Body of pancreas (tissue), 4 donors: Measurements from ENCODE around the gene PNMT. TPM values are rescaled to one million over a fixed set of nuclear protein-coding genes. Genes with fewer than 3 reads are reported as not detected.

Experiments used
- ATAC-seq: fragments of 150-250 bp; one replicate; pipeline ENCODE4 v1.9.1; 2016
- DNase-seq, 4 donors: peaks; one replicate each; pipeline ENCODE4 v3.0.0-alpha.2; 2019
- H3K27ac ChIP-seq, 4 donors: fragments of 200-600 bp; sonication (generic); 1 replicate in 3 of 4; 2 replicates in 1 of 4; pipeline versions ENCODE4 v1.5.1 to v1.6.1; 2016 to 2019; ENCODE audit warnings: mild to moderate bottlenecking in 1 of 4, mixed read lengths in 1 of 4, moderate library complexity in 1 of 4
- H3K27me3 ChIP-seq, 2 donors: fragments of 200-600 bp; sonication (generic); one replicate each; pipeline ENCODE4 v1.6.0; 2016; ENCODE audit warnings: mild to moderate bottlenecking in 1 of 2
- H3K36me3 ChIP-seq, 2 donors: fragments of 200-600 bp; sonication (generic); replicated peaks in 1 of 2; 2 replicates each; pipeline ENCODE4 v1.5.1; 2016; ENCODE audit warnings: low read depth in 2 of 2; ENCODE audit not compliant: insufficient read depth in 1 of 2
- H3K4me1 ChIP-seq: fragments of 200-600 bp; sonication (generic); one replicate; pipeline ENCODE4 v1.6.0; 2016
- H3K4me3 ChIP-seq, 2 donors: fragments of 200-600 bp; sonication (generic); 1 replicate in 1 of 2; 2 replicates in 1 of 2; pipeline ENCODE4 v1.5.1; 2016 to 2019
- H3K9me3 ChIP-seq, 3 donors: fragments of 200-600 bp; sonication (generic); 1 replicate in 2 of 3; 2 replicates in 1 of 3; pipeline ENCODE4 v1.5.1; 2016
- POLR2A ChIP-seq, 3 donors: fragments of 450-650 bp; IDR thresholded peaks; one replicate each; pipeline ENCODE4 v1.6.1; 2016; ENCODE audit warnings: antibody characterized with exemption in 3 of 3, mild to moderate bottlenecking in 2 of 3
- WGBS, 2 donors: methylation state at CpG; one replicate each; pipeline ENCODE4 v1.1.5; 2017; 5-methylcytosine and 5-hydroxymethylcytosine counted together
- intact Hi-C: fragments of 100-400 bp; cut with DNase I; formaldehyde crosslinking; loops from one replicate; pipeline ENCODE4 v1.15.1; 2023
- total RNA-seq, 2 donors: library from RNA; depleted of rRNA; stranded (reverse); fragments of >200 nt; gene quantifications; one replicate each; pipeline ENCODE4 v1.1.0, GENCODE V29; 2016
- TF ChIP-seq, protein P1 (sequence below), 7 experiments: fragments of 450-650 bp in 4 of 7; fragments of 200-600 bp in 3 of 7; sonication (generic) in 3 of 7; IDR thresholded peaks; one replicate each; pipeline ENCODE4 v1.5.1; 2016 to 2019; ENCODE audit warnings: antibody characterized with exemption in 7 of 7

The PNMT gene
- total RNA-seq, 2 donors from 2014 or later, result 1.3 to 2.6 TPM

DNA sequence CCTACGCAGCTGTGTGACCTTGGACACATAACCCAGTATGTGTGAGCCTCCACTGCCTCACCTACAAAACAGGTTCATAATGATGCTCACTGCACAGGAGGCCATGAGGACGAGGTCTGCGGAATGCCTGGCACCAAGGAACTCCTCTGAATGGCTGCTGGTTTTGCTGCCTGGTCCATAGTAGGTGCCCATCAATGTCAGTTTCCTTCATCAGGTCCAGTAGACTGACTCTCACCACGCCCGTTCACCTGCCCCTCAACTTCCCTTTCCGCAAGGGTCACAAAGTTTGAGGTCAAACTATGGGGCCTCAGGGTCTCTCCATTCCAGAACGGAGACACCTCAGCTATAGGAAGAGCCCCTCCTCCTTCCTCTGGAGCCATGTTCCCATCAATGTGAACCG, 8.8 kb downstream of the PNMT start:
- intact Hi-C loops, result no loop called here
- Histone ChIP-seq H3K36me3 (no peaks in the 10 kb centered on the region), H3K4me1 (peaks cover 27% of the 10 kb centered on the region), H3K4me3 (no peak overlapping the region), H3K27me3 (no peaks in the 10 kb centered on the region), H3K9me3 (no peaks in the 10 kb centered on the region), H3K27ac (no peak overlapping the region)
- 67 to 93% methylated on average over 5 to 8 of the region's 8 CpGs for WGBS, 2 donors
- DNase-seq (no peak), ATAC-seq (no peak)
- TF ChIP-seq, protein P1, sequence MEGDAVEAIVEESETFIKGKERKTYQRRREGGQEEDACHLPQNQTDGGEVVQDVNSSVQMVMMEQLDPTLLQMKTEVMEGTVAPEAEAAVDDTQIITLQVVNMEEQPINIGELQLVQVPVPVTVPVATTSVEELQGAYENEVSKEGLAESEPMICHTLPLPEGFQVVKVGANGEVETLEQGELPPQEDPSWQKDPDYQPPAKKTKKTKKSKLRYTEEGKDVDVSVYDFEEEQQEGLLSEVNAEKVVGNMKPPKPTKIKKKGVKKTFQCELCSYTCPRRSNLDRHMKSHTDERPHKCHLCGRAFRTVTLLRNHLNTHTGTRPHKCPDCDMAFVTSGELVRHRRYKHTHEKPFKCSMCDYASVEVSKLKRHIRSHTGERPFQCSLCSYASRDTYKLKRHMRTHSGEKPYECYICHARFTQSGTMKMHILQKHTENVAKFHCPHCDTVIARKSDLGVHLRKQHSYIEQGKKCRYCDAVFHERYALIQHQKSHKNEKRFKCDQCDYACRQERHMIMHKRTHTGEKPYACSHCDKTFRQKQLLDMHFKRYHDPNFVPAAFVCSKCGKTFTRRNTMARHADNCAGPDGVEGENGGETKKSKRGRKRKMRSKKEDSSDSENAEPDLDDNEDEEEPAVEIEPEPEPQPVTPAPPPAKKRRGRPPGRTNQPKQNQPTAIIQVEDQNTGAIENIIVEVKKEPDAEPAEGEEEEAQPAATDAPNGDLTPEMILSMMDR (IDR thresholded peaks at IDR 0.05), result no peak
- TF ChIP-seq POLR2A (IDR thresholded peaks at IDR 0.05), result no peak

DNA sequence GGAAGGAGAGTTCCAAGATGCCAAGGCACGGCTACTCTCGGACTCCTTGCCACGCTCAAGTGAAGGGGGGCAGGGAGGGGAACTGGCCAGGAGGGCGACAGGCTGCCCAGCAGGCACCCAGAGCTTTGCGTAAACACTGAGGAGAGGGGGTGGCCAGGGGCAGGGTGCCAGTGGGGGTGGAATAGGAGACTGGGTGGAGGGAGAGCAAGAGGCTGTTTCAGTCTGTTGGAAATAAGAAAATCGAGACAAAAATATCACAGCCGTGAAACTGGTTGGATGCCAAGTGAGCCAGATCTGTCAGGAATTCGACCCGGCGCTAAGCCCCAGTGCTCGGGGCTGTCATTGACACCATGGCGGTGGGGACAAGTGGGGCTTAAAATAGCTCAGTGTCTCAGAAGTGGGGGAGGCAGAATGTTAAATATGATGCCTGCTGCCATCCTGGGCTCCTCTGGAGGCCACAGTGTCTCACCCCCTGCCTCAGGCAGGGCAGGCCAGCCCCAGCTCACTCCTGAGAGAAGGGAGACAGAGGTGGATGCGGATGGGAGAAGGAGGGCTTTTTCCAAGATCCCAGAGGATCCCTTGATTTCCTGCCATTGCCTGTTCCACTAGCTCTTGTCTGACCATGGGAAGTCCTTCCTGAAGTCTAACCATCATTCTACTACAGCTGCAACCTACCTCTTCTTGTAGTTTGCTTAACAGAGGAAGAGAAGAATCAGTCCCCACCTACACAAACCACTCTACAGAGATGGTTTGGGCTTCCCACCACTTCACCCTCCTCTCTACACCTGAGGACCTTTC, 9.5 kb downstream of the PNMT start:
- 62 to 70% methylated on average over 13 of the region's 13 CpGs for WGBS, 2 donors
- ATAC-seq (no peak), DNase-seq (peak in 1 of 4 donors; percentile 14)
- no peaks in the 10 kb centered on the region for H3K36me3 ChIP-seq
- no peak for TF ChIP-seq POLR2A (IDR thresholded peaks at IDR 0.05)
- TF ChIP-seq, protein P1 (IDR thresholded peaks at IDR 0.05), result no peak
- H3K27me3 ChIP-seq, result no peaks in the 10 kb centered on the region
- peaks cover 24% of the 10 kb centered on the region for H3K4me1 ChIP-seq
- no peak overlapping the region for H3K4me3 ChIP-seq
- intact Hi-C loops, result no loop called here
- no peaks in the 10 kb centered on the region for H3K9me3 ChIP-seq
- H3K27ac ChIP-seq, result no peak overlapping the region

DNA sequence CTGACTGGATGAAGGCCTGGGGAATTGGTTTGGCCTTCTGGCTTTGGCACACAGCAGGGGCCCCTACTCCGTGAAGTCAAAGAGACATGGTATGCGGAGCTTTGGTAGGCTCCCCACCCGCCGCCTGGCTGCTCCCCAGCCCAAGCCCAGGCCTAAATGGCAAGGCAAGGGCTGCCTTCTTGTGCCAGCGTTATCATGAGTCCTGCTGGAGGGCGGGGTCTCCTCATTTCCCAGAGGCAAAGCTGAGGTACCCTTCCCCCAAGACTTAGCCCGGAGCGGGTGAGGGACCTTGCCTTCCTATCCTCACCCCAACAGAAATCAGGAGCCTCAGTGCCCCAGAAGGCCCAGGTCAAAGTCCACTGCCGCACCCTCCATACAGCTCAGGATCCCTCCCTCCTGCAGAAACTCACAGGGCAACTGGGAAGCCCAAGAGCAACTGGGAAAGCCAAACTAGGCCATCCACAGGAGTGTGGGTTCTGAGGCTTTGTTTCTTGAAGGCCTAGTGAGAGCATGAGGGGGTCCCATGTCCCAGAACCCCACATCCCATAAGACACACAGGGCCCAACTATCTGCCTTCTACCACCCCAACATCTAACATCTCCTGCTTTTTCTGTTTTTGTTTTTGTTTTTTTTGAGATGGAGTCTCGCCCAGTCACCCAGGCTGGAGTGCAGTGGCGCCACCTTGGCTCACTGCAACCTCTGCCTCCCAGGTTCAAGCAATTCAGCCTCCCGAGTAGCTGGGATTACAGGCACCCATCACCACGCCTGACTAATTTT, 10.3 kb downstream of the PNMT start:
- 84 to 89% methylated on average over 10 to 13 of the region's 13 CpGs for WGBS, 2 donors
- H3K36me3 ChIP-seq, result no peaks in the 10 kb centered on the region
- H3K9me3 ChIP-seq, result no peaks in the 10 kb centered on the region
- ATAC-seq (no peak), DNase-seq (no peak)
- H3K4me1 ChIP-seq, result peaks cover 24% of the 10 kb centered on the region
- intact Hi-C loops, result no loop called here
- TF ChIP-seq, protein P1 (IDR thresholded peaks at IDR 0.05), result no peak
- TF ChIP-seq POLR2A (IDR thresholded peaks at IDR 0.05), result no peak
- no peak overlapping the region for H3K4me3 ChIP-seq
- H3K27ac ChIP-seq, result no peak overlapping the region
- H3K27me3 ChIP-seq, result no peaks in the 10 kb centered on the region

DNA sequence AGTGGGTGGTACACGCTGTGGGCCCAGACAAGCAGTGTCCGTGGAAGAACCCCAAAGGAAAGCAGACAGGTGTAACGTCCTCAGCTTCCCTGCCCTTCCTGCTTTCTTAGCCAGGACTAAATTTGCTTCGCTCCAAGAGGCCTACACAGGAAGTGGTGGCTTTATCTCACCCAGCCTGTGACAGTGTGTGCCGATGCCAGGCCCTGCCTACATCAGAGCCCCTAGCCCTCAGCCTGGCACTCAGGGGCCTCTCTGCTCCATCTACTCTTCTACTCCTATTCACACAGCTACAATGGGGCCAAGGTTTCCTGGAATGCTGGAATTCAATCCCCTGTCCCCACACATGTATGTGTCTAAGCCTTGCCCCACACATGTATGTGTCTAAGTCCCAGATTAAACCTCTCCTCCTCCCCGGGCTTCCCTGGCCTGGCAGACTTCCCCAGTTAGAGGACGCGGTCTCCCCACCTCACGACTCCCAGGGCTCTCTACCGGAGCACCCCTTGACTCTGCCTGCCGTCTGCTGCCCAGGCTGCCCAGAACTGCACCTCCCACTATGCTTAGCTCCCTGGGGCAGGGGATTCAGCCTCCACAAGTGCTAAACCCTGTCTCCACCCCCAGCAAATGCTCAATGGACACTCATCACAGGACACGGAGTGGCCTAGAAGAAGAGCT, 11.4 kb downstream of the PNMT start:
- no peak overlapping the region for H3K4me3 ChIP-seq
- H3K27ac ChIP-seq, result no peak overlapping the region
- ATAC-seq, result no peak
- DNase-seq, result no peak
- WGBS, 2 donors, result 63 to 79% methylated on average over 11 to 12 of the region's 12 CpGs
- no peak for TF ChIP-seq POLR2A (IDR thresholded peaks at IDR 0.05)
- TF ChIP-seq, protein P1 (IDR thresholded peaks at IDR 0.05), result no peak
- no peaks in the 10 kb centered on the region for H3K9me3 ChIP-seq
- H3K36me3 ChIP-seq, result no peaks in the 10 kb centered on the region
- H3K4me1 ChIP-seq, result peaks cover 20% of the 10 kb centered on the region
- H3K27me3 ChIP-seq, result no peaks in the 10 kb centered on the region
- intact Hi-C loops, result loop anchor here (10.0 kb wide), 1 partner anchor 65 kb away; no protein-coding TSS in a partner anchor
